GM21723 (cell line): Measurements from ENCODE around the gene TMEM200B.
"Not testable (repeated sequence)": the region's sequence is repeated elsewhere in the genome, so short reads cannot be mapped to it uniquely, and the experiment has no call there.

Source experiments
- ATAC-seq: cut with Tn5 transposase; IDR thresholded peaks from one replicate; pipeline ENCODE4 v1.9.1; 2021; ENCODE audit warnings: mild to moderate bottlenecking, moderate library complexity; ENCODE audit not compliant: unreplicated experiment

TMEM200B gene

GRCh38 chr1:29123887-29124365 lies at the start of gene TMEM200B:
TMEM200B (minus strand) TSS chr1:29123903; CDS start chr1:29121828, 2,075 bp downstream.
- ATAC-seq = no peak

GRCh38 chr1:29172415-29172939 lies 48.8 kb upstream of the TMEM200B start:
- ATAC-seq = no peak

GRCh38 chr1:29171521-29171920 lies 47.8 kb upstream of the TMEM200B start:
- no peak for ATAC-seq

- no peak for ATAC-seq
Observed at GRCh38 chr1:29171089-29171488, 47.4 kb upstream of the TMEM200B start.

DNA sequence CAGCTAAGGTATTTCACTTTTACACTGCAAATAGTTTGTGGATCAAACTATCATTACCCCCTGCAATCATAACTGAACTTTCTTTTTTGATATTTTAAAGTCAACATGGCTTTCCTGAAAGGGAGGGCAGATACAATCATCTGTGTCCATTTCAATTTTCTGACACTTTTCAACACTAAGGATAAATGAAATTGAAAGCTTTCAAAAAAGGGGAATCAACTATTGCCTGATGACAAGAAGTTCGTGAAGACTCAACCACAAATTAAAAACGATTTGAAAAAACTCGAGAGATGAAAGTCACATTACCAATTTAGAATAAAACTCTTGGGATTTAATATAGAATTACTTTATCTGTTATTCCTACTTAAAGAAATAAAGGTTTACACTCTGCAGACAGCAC lies 46.3 kb upstream of the TMEM200B start:
- no peak for ATAC-seq

GRCh38 chr1:29167904-29168303 lies 44.2 kb upstream of the TMEM200B start:
- ATAC-seq = no peak

GRCh38 chr1:29166291-29166878 lies 42.7 kb upstream of the TMEM200B start:
- ATAC-seq = no peak

- no peak for ATAC-seq
Observed at GRCh38 chr1:29164588-29164987, 40.9 kb upstream of the TMEM200B start.

DNA sequence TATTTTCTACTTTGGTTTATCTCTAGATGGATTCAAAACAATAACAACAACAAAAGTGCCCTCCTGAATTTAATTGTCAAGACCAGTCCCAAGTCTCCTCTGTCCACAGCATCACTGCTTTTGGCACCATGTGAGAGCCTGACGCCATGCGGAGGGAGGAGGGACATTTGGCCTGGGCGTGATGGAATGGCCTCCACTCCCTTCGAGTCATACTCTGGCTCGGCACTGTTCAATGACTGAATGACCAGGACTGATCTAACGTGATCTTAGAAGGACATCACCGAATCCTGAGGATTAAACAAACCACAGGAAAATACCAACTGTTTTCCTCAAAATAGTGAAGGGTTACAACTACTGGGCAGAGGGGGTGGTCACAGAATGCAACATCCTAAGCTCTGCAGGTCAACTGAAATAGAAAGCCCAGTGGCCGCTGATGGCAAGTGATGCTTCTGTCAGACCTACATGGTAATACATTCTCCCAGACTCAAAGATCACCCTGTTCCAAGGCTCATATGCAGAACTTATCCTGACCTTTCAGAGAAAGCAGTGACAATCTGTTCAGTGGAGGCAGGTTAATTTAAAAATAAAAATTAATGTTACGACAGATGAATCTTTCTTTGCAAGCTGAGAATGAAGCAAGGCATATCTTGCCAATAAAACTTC lies 38.9 kb upstream of the TMEM200B start:
- ATAC-seq = no peak

DNA sequence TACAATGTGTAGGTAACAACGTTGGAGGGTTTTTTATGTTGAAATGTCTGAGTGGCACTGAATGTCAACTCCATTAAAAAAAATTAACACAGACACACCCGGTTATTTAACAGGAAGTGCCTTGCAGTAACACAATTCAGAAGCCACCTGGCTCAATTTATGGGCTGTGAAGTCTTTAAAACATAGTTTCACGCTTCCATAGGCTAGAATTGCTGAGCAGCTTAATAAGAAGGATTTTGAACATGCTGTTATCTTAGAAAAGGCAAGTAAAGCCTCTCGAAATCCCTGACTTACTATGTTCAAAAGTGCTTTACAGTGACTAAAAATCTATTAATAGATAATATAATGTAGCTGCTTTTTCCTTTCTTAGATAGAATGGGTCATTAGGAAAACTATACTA lies 38.3 kb upstream of the TMEM200B start:
- ATAC-seq = no peak

- ATAC-seq = no peak
Observed at GRCh38 chr1:29159773-29160172, 36.1 kb upstream of the TMEM200B start.

DNA sequence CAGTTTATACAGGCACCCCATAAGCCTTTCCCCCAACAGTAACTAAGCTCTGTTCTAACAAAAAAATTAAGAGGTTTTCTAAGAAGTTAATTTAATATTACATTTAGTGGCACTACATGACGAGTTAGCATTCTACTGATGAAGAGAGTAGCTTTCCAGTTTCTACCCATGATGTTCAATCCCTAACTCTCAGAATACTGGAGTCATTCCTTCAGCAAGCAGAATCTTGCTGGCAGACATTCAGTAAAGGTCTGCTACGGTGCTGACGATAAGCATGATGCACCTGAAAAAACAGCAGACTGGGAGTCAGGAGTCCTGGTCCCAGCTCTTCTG lies 33.5 kb upstream of the TMEM200B start:
- no peak for ATAC-seq

GRCh38 chr1:29156543-29157268 lies 33.0 kb upstream of the TMEM200B start:
- no peak for ATAC-seq

- ATAC-seq = no peak
Observed at GRCh38 chr1:29152046-29152805, 28.5 kb upstream of the TMEM200B start.

DNA sequence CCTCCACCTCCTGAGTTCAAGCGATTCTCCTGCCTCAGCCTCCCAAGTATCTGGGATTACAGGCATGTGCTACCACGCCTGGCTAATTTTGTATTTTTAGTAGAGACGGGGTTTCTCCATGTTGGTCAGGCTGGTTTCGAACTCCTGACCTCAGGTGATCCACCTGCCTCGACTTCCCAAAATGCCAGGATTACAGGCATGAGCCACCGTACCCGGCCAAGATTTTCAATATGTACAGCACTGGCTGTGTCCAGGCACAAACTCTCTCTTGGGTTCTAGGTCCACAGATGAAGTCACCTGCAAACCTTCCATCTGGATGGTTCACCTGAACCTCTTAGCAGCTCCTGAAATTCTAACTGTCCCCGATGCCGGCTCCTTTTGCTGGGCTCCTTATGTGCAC lies 26.6 kb upstream of the TMEM200B start:
- ATAC-seq = not testable (repeated sequence)

DNA sequence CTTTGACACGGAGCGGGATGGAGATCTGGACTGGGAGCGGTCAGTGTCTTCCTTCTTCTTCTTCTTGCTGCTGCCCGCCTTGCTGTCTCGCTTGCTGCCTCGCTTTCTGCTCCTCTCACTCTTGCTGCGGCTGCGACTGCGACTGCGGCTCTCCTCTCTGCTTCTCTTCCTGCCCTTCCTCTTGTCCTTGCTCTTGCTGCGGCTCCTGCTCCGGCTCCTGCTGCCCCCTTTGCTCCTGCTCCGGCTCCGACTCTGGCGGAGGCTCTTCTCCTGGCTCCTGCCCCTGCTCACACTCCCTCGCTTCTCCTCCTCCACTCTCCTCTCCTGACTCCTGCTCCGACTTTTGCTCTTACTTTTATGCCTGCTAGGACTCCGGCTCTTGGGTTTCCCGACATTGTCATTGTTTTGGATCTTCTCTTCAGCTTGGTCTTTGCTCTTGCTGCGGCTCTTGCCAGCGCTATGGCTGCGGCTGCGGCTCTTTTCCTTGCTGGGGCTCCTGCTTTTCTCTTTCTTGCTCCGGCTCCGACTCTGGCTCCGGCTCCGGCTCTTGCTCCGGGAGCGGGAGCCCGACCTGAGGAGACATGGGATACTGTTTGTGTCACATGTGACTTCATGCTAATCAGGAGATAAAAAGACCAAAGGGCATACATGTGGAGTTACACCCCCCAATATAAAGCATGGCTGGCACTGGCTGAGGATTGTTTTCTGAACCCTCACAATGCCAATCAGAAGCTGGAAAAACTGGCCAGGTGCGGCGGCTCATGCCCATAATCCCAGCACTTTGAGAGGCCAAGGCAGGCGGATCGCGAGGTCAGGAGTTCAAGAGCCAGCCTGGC lies 25.2 kb upstream of the TMEM200B start:
- no peak for ATAC-seq

GRCh38 chr1:29145739-29146437 lies 22.2 kb upstream of the TMEM200B start:
- ATAC-seq = no peak

GRCh38 chr1:29144178-29144577 lies 20.5 kb upstream of the TMEM200B start:
- no peak for ATAC-seq

- no peak for ATAC-seq
Observed at GRCh38 chr1:29142714-29143113, 19.0 kb upstream of the TMEM200B start.
